K562 (cell line): ENCODE measurements around the gene TRAP1. TPM values are rescaled to one million over a fixed set of nuclear protein-coding genes. Genes with fewer than 3 reads are reported as not detected.

Experiments used
- ATAC-seq: fragments of 200-7000 bp; cut with Tn5 transposase; 3 replicates; pipeline ENCODE4 v1.9.1; 2020; ENCODE audit warnings: moderate library complexity
- BruUV-seq: library from RNA; stranded (reverse); fragments of 400-500 nt; replicated peaks from 2 replicates; lab custom pipeline; 2021; lab: Mats Ljungman, UMichigan
- CTCF ChIA-PET: fragments of 300-600 bp; formaldehyde crosslinking; extraction: SDS; loops from one replicate; lab custom pipeline; 2021; ENCODE audit warnings: low intra/inter-chr PET ratio; lab: Yijun Ruan, JAX
- POLR2A ChIA-PET: fragments of 300-600, 350-650 bp; sonication (Branson Sonifier 250); formaldehyde crosslinking; extraction: SDS; loops from one replicate; lab custom pipeline; 2021; ENCODE audit warnings: antibody characterized with exemption, inconsistent platforms; lab: Yijun Ruan, JAX
- DNase-seq, 4 experiments: peaks; one replicate each; pipeline versions ENCODE4 v3.0.0 to v3.0.0-alpha.2; 2011 to 2018; ENCODE audit warnings: low spot score in 3 of 4, mixed read lengths in 3 of 4; ENCODE audit errors: extremely low read depth in 1 of 4
- FAIRE-seq: peaks from 2 replicates; lab custom pipeline; 2011; peaks lifted over from hg19 to GRCh38; lab: Jason Lieb, UNC
- H2AFZ ChIP-seq: 2 replicates; pipeline ENCODE4 v1.6.0; 2011; ENCODE audit warnings: low read depth, low read length, control low read depth, inconsistent platforms
- H3K27ac ChIP-seq: fragments of 200-600 bp; 3 replicates; pipeline ENCODE4 v1.8.0; 2011; ENCODE audit warnings: low read depth, mild to moderate bottlenecking, control low read depth, inconsistent platforms, low read length, moderate library complexity, mixed read lengths; ENCODE audit errors: extremely low read depth
- H3K27me3 ChIP-seq, 2 experiments: fragments of 300-600 bp in 1 of 2; 2 replicates in 1 of 2; 3 replicates in 1 of 2; pipeline versions ENCODE4 v1.6.0 to v1.8.0; 2011; ENCODE audit warnings: inconsistent platforms in 2 of 2, low read length in 2 of 2, mild to moderate bottlenecking in 1 of 2, mixed read lengths in 1 of 2, moderate library complexity in 1 of 2; ENCODE audit not compliant: control insufficient read depth in 2 of 2, insufficient read depth in 2 of 2
- H3K36me3 ChIP-seq: fragments of 300-600 bp; 3 replicates; pipeline ENCODE4 v1.8.0; 2011; ENCODE audit warnings: mild to moderate bottlenecking, low read length, inconsistent platforms; ENCODE audit not compliant: control insufficient read depth, insufficient read depth
- H3K4me1 ChIP-seq, 2 experiments: fragments of 200-600 bp in 1 of 2; replicated peaks in 1 of 2; 2 replicates in 1 of 2; 3 replicates in 1 of 2; pipeline versions ENCODE4 v1.5.1 to v1.8.0; 2011; ENCODE audit warnings: inconsistent platforms in 2 of 2, low read length in 2 of 2, mild to moderate bottlenecking in 1 of 2, mixed read lengths in 1 of 2, moderate library complexity in 1 of 2; ENCODE audit not compliant: control insufficient read depth in 2 of 2, insufficient read depth in 2 of 2
- H3K4me2 ChIP-seq: 2 replicates; pipeline ENCODE4 v1.6.1; 2011; ENCODE audit warnings: low read length, control low read depth, inconsistent platforms, mixed read lengths; ENCODE audit not compliant: insufficient read depth
- H3K4me3 ChIP-seq: fragments of 200-600 bp; sonication (generic), shearing (Covaris generic); 2 replicates; pipeline ENCODE4 v1.5.1; 2016; ENCODE audit warnings: control low read depth, inconsistent platforms
- H3K79me2 ChIP-seq: fragments of 200-600 bp; 3 replicates; pipeline ENCODE4 v1.8.0; 2011; ENCODE audit warnings: low read length, inconsistent platforms; ENCODE audit not compliant: control insufficient read depth, insufficient read depth
- H3K9ac ChIP-seq, 2 experiments: 2 replicates each; pipeline versions ENCODE4 v1.6.0 to v1.6.1; 2011; ENCODE audit warnings: low read depth in 2 of 2, low read length in 2 of 2, control low read depth in 1 of 2, inconsistent platforms in 1 of 2, mild to moderate bottlenecking in 1 of 2, mixed read lengths in 1 of 2; ENCODE audit not compliant: insufficient read depth in 1 of 2
- H3K9me1 ChIP-seq: one replicate; pipeline ENCODE4 v1.6.0; 2011; ENCODE audit warnings: inconsistent platforms, mild to moderate bottlenecking, low read length, moderate library complexity; ENCODE audit not compliant: control insufficient read depth, insufficient read depth
- H3K9me3 ChIP-seq: replicated peaks from 2 replicates; pipeline ENCODE4 v1.5.1; 2011; ENCODE audit warnings: low read depth, low read length, inconsistent platforms; ENCODE audit not compliant: control insufficient read depth, insufficient read depth
- H4K20me1 ChIP-seq: replicated peaks from 2 replicates; pipeline ENCODE4 v1.6.1; 2011; ENCODE audit warnings: low read length, inconsistent platforms, mixed read lengths; ENCODE audit not compliant: control insufficient read depth, insufficient read depth
- FOXA1 ChIP-seq: fragments of 450-650 bp; IDR thresholded peaks from 2 replicates; pipeline ENCODE4 v1.6.1; 2016; ENCODE audit warnings: mild to moderate bottlenecking, borderline replicate concordance
- NR1H2 ChIP-seq: sonication (generic); formaldehyde crosslinking; IDR thresholded peaks from 2 replicates; pipeline ENCODE4 v1.4.0; 2020; ENCODE audit warnings: mild to moderate bottlenecking, missing genetic modification reagents
- PHB2 ChIP-seq: fragments of 450-650 bp; IDR thresholded peaks from 2 replicates; pipeline ENCODE4 v1.6.1; 2017; ENCODE audit warnings: low read depth
- SMARCA5 ChIP-seq: fragments of 450-650 bp; IDR thresholded peaks from 2 replicates; pipeline ENCODE4 v1.6.1; 2016
- SNRNP70 ChIP-seq: fragments of 200-400 bp; formaldehyde crosslinking; optimal IDR thresholded peaks from 2 replicates; pipeline ENCODE3; 2017; ENCODE audit warnings: low read depth, low read length
- ZBTB7A ChIP-seq: IDR thresholded peaks from 2 replicates; pipeline ENCODE4 v1.6.1; 2011; ENCODE audit warnings: low read depth, mild to moderate bottlenecking, low read length, moderate library complexity, borderline replicate concordance; ENCODE audit not compliant: control insufficient read depth
- ZNF134 ChIP-seq: fragments of 250-450 bp; sonication (Bioruptor Pico); conservative IDR thresholded peaks from 2 replicates; pipeline ENCODE4 v1.4.0; 2020
- ZNF175 ChIP-seq: fragments of 200-800 bp; sonication (Bioruptor generic); IDR thresholded peaks from 2 replicates; pipeline ENCODE4 v1.6.1; 2016; ENCODE audit warnings: low read depth, mild to moderate bottlenecking, missing genetic modification characterization, missing compliant biosample characterization
- WGBS: fragments of 100-300 bp; shearing (Covaris generic); methylation state at CpG from one replicate; pipeline ENCODE4 v1.1.6; 2016; ENCODE audit warnings: low coverage, mixed read lengths; ENCODE audit not compliant: insufficient coverage; ENCODE audit errors: missing lambda C conversion rate; 5-methylcytosine and 5-hydroxymethylcytosine counted together
- in situ Hi-C: fragments of 300-500 bp; cut with MboI; formaldehyde crosslinking; loops from 4 replicates; pipeline ENCODE4 v1.15.0; 2018; ENCODE audit warnings: inconsistent platforms, mixed read lengths
- intact Hi-C: fragments of 100-400 bp; cut with micrococcal nuclease; formaldehyde crosslinking; loops from 2 replicates; pipeline ENCODE4 v1.14.2; 2022
- polyA plus RNA-seq, 8 experiments: library from polyadenylated mRNA; depleted of rRNA in 4 of 8; stranded (reverse) in 5 of 8; unstranded in 3 of 8; fragments of >200 nt; fragmentation: Nextera tagmentation in 2 of 8; fragmentation: Illumina TruSeq in 1 of 8; extraction: Ambion mirVana in 2 of 8; extraction: Trizol in 1 of 8; gene quantifications; 2 replicates each; pipeline versions ENCODE4 v1.2.1 to v1.2.3, GENCODE V29; 2011 to 2014; ENCODE audit warnings: inconsistent platforms in 1 of 8, missing spikeins in 1 of 8
- total RNA-seq, 7 experiments: library from RNA; depleted of rRNA in 6 of 7; stranded (reverse); fragments of >200 nt in 6 of 7; fragmentation: Illumina TruSeq in 2 of 7; extraction: Trizol in 2 of 7; gene quantifications; 2 replicates each; pipeline versions ENCODE4 v1.2.1 to v1.2.3, GENCODE V29; 2011 to 2021; ENCODE audit warnings: low replicate concordance in 1 of 7
- TF ChIP-seq, protein P1 (sequence below): fragments of 450-650 bp; IDR thresholded peaks from 2 replicates; pipeline ENCODE4 v1.6.1; 2014; ENCODE audit warnings: low read depth, mild to moderate bottlenecking, moderate library complexity, borderline replicate concordance

TRAP1 gene
- total and polyA plus RNA-seq, 9 of the 15 experiments (the other 6 are each of a cell fraction or from before 2014, with no cell fraction given) = 19.1 to 436 (median 301) TPM

DNA sequence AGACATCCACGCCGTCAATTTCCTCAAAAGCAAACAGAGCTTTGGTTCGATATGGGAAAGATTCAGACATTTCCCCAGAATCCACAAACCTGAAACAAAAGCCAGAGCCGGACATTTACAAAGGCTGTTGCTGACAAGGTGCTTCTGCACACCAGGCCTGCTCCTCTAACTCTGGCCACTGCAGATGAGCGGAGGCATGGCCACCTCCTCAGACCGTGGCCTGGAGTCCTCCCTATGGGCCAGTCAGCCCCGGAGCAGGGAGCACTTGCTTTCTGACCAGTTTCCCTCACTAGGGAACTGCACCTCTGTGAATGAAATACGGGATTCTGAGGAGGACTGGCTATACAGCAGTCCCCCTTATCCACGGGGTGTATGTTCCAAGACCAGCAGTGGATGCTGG, 22.3 kb upstream of the TRAP1 start:
- H3K9me1 ChIP-seq = no peaks in the 10 kb centered on the region
- H3K36me3 ChIP-seq = peaks cover 75% of the 10 kb centered on the region
- CTCF ChIA-PET = no interaction called here
- no peak overlapping the region for H3K9ac ChIP-seq
- TF ChIP-seq NR1H2 (CRISPR knock-in tag) (no peak), FOXA1 (no peak), ZBTB7A (no peak), ZNF134 (no peak), SNRNP70 (no peak), SMARCA5 (no peak), PHB2 (no peak), ZNF175 (CRISPR knock-in tag) (no peak)
- TF ChIP-seq, protein P1, sequence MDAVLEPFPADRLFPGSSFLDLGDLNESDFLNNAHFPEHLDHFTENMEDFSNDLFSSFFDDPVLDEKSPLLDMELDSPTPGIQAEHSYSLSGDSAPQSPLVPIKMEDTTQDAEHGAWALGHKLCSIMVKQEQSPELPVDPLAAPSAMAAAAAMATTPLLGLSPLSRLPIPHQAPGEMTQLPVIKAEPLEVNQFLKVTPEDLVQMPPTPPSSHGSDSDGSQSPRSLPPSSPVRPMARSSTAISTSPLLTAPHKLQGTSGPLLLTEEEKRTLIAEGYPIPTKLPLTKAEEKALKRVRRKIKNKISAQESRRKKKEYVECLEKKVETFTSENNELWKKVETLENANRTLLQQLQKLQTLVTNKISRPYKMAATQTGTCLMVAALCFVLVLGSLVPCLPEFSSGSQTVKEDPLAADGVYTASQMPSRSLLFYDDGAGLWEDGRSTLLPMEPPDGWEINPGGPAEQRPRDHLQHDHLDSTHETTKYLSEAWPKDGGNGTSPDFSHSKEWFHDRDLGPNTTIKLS = no peak
- no peak for DNase-seq
- no peaks in the 10 kb centered on the region for H4K20me1 ChIP-seq
- intact Hi-C loops (no loop called here), in situ Hi-C loops (no loop called here)
- H2AFZ ChIP-seq = no peak overlapping the region
- H3K79me2 ChIP-seq = no peaks in the 10 kb centered on the region
- H3K4me3 ChIP-seq = no peak overlapping the region
- no peaks in the 10 kb centered on the region for H3K27me3 ChIP-seq
- ATAC-seq = no peak
- WGBS = 90% methylated on average over 9 of the region's 9 CpGs
- POLR2A ChIA-PET = interaction anchor here (1.1 kb wide), 1 partner anchor 77 kb away, joined by 3 read pairs; no protein-coding TSS in a partner anchor
- peaks cover 0 to 4% of the 10 kb centered on the region in 2 experiments; a peak in 1 of 5 replicates for H3K4me1 ChIP-seq
- no peaks in the 10 kb centered on the region for H3K9me3 ChIP-seq
- no peak overlapping the region for H3K4me2 ChIP-seq
- no peak overlapping the region for H3K27ac ChIP-seq
- FAIRE-seq = no peak
- no TSS peak for BruUV-seq
